ENCODE data around the gene NOTCH1. TPM values are rescaled to one million over a fixed set of nuclear protein-coding genes. Genes with fewer than 3 reads are reported as not detected.

Gene NOTCH1
- total RNA-seq, 3 donors from 2014 or later = 12.6 to 33.8 (median 21.1) TPM

DNA sequence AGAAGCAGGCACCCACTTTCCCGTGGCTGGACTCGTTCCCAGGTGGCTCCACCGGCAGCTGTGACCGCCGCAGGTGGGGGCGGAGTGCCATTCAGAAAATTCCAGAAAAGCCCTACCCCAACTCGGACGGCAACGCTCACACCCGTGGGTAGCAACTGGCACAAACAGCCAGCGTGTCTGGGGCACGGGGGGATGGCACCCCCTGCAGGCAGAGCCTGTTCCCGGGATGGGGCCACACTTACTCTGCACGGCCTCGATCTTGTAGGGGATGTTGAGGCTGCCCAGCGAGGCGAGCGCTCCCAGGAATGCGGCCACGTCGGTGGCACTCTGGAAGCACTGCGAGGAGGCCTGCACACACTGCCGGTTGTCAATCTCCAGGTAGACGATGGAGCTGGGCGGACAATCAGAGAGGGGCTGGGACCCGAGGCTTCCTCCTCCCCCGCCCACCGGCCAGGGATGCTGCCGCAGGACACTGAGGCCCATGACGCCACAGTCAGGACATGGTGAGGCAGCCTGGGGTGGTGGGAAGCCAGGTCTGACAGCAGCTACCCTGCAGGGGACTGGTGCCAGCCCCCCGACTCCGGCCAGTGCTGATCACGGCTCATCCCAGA is 42.8 kb downstream of the NOTCH1 start:
- TF ChIP-seq, protein P1, sequence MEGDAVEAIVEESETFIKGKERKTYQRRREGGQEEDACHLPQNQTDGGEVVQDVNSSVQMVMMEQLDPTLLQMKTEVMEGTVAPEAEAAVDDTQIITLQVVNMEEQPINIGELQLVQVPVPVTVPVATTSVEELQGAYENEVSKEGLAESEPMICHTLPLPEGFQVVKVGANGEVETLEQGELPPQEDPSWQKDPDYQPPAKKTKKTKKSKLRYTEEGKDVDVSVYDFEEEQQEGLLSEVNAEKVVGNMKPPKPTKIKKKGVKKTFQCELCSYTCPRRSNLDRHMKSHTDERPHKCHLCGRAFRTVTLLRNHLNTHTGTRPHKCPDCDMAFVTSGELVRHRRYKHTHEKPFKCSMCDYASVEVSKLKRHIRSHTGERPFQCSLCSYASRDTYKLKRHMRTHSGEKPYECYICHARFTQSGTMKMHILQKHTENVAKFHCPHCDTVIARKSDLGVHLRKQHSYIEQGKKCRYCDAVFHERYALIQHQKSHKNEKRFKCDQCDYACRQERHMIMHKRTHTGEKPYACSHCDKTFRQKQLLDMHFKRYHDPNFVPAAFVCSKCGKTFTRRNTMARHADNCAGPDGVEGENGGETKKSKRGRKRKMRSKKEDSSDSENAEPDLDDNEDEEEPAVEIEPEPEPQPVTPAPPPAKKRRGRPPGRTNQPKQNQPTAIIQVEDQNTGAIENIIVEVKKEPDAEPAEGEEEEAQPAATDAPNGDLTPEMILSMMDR (IDR thresholded peaks at IDR 0.05) = no peak
- DNase-seq (ENCODE audit: low spot score in 2 of 2) = no peak
- Histone ChIP-seq H3K27me3 (no peaks in the 10 kb centered on the region), H3K36me3 (peaks cover 19% of the 10 kb centered on the region), H3K9me3 (no peaks in the 10 kb centered on the region), H3K4me1 (no peaks in the 10 kb centered on the region), H3K27ac (no peak overlapping the region), H3K4me3 (no peak overlapping the region)
- intact Hi-C loops (cut with DNase I; ENCODE audit: low total_unique reads) = no loop called here

DNA sequence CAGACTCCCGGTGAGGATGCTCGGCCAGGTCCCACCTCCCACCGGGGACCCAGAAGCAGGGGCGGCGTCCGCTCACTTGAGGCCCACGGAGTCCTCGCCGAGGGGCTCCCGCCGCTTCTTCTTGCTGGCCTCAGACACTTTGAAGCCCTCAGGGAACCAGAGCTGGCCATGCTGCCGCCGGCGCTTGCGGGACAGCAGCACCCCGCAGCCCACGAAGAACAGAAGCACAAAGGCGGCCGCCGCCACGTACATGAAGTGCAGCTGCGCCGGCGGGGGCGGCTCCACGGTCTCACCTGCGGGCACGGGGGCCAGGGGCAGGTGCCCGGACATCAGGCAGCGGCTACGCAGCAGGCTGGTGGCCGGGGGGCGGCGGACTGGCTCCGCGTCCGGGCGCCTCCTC is 43.7 kb downstream of the NOTCH1 start:
- peaks cover 19% of the 10 kb centered on the region for H3K36me3 ChIP-seq

DNA sequence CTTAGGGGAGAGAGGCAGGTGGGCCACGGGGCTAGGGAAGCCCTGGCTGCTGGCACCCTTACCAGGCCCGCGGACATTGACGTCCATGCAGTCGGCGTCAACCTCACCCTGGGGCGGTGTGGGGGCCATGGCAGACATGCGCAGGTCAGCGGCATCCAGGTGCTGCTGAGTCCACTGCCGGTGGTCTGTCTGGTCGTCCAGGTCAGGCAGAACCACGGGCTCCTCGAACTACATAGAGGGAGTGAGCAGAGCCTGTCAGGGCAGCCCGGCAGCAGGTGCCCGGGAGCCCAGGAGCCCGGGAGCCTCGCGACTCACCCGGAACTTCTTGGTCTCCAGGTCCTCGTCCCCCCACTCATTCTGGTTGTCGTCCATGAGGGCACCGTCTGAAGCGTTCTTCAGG is 44.2 kb downstream of the NOTCH1 start:
- intact Hi-C loops (cut with DNase I; ENCODE audit: low total_unique reads) = no loop called here
- DNase-seq (ENCODE audit: low spot score in 2 of 2) = no peak
- Histone ChIP-seq H3K4me3 (no peak overlapping the region), H3K27me3 (no peaks in the 10 kb centered on the region), H3K27ac (no peak overlapping the region), H3K9me3 (no peaks in the 10 kb centered on the region), H3K4me1 (no peaks in the 10 kb centered on the region), H3K36me3 (peaks cover 18% of the 10 kb centered on the region)
- TF ChIP-seq POLR2AphosphoS5 (IDR thresholded peaks at IDR 0.05) = no peak
- TF ChIP-seq, protein P1 (IDR thresholded peaks at IDR 0.05) = no peak
- no peak for TF ChIP-seq POLR2A (IDR thresholded peaks at IDR 0.05)

More for the DNA sequence above, 43.7 kb downstream of the NOTCH1 start:
- H3K9me3 ChIP-seq = no peaks in the 10 kb centered on the region
- no peak for DNase-seq (ENCODE audit: low spot score in 2 of 2)
- no peak overlapping the region for H3K4me3 ChIP-seq
- no peaks in the 10 kb centered on the region for H3K4me1 ChIP-seq
- no peak for TF ChIP-seq POLR2AphosphoS5 (IDR thresholded peaks at IDR 0.05)
- no peak for TF ChIP-seq POLR2A (IDR thresholded peaks at IDR 0.05)
- TF ChIP-seq, protein P1 (IDR thresholded peaks at IDR 0.05) = no peak
- H3K27me3 ChIP-seq = no peaks in the 10 kb centered on the region
- intact Hi-C loops (cut with DNase I; ENCODE audit: low total_unique reads) = no loop called here
- H3K27ac ChIP-seq = no peak overlapping the region

DNA sequence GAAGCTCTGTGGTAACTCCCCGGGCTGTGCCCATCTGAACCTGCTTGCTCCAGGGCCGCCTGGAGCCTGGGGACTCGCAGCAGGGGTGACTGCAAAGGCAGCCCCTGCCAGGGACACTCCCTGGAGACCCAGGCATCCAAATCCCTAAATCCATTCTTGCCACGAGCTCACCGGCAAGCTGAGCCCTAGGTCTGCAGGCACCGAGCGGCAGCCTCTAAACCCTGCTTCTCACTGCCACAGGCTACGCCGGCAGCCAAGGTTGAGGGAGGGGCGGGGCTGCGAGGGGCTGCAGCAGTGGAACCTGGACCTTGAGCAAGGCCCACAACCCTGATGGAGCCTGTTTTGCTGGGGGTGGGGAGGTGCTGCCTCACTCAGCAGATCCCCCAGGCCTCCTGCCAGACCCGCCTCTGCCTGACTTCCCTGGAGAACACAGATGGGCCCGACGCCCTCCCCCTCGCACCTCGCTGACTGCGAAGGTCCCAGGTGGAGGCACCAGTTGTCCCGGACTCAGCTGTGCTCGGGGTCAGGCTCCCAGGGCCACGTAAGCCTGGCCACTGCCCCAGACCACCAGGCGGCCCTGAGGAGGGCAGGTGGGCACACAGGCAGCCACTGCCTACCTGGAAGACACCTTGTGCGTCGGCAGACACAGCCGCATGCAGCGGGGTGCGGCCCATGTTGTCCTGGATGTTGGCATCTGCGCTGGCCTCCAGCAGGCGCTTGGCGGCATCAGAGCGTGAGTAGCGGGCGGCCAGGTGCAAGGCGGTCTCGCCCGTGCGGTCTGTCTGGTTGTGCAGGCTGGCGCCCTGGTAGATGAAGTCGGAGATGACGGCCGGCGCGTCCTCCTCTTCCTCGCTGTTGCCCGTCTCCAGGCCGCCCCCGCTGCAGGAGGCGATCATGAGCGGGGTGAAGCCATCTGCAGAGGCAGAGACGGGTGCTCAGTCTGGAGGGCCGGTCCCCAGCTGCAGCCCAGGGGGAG is 45.6 kb downstream of the NOTCH1 start:
- H3K27ac ChIP-seq = no peak overlapping the region

More for the DNA sequence above, 45.6 kb downstream of the NOTCH1 start:
- H3K27me3 ChIP-seq = no peaks in the 10 kb centered on the region
- no peak overlapping the region for H3K4me3 ChIP-seq
- TF ChIP-seq POLR2A (IDR thresholded peaks at IDR 0.05) = no peak
- TF ChIP-seq, protein P1 (IDR thresholded peaks at IDR 0.05) = no peak
- TF ChIP-seq POLR2AphosphoS5 (IDR thresholded peaks at IDR 0.05) = no peak
- no peak for DNase-seq (ENCODE audit: low spot score in 2 of 2)
- no peaks in the 10 kb centered on the region for H3K9me3 ChIP-seq
- intact Hi-C loops (cut with DNase I; ENCODE audit: low total_unique reads) = loop anchor here (5.0 kb wide), 1 partner anchor 707 kb away; the partner anchor contains the start of genes NDOR1 and TMEM203
- H3K36me3 ChIP-seq = peaks cover 8% of the 10 kb centered on the region
- no peaks in the 10 kb centered on the region for H3K4me1 ChIP-seq
